HCT116 (cell line): ENCODE measurements around the gene STK4. TPM values are rescaled to one million over a fixed set of nuclear protein-coding genes. Genes with fewer than 3 reads are reported as not detected.

Source experiments
- ATAC-seq: fragments of 200-7000 bp; cut with Tn5 transposase; 2 replicates; pipeline ENCODE4 v1.9.1; 2020; ENCODE audit warnings: mild to moderate bottlenecking, moderate library complexity
- BruUV-seq: library from RNA; stranded (reverse); fragments of 400-500 nt; replicated peaks from 2 replicates; lab custom pipeline; 2021; lab: Mats Ljungman, UMichigan
- CTCF ChIA-PET: fragments of 300-600 bp; sonication (Branson Sonifier 250); formaldehyde crosslinking; loops from one replicate; lab custom pipeline; 2021; ENCODE audit warnings: antibody characterized with exemption; lab: Charles Lee
- POLR2A ChIA-PET: fragments of 300-600, 350-600 bp; sonication (Branson Sonifier 250); formaldehyde crosslinking; loops from one replicate; lab custom pipeline; 2021; ENCODE audit warnings: antibody characterized with exemption; lab: Charles Lee
- RAD21 ChIA-PET, 2 experiments: fragments of 300-600 bp; sonication (Branson Sonifier 250); formaldehyde crosslinking; loops; one replicate each; lab custom pipeline; 2023; ENCODE audit warnings: low total read pairs in 2 of 2; ENCODE audit not compliant: uncharacterized antibody in 2 of 2, unreplicated experiment in 2 of 2, low non-redundant PET in 1 of 2; lab: Charles Lee
- DNase-seq: peaks from one replicate; pipeline ENCODE4 v3.0.0-alpha.2; 2010; ENCODE audit warnings: low read depth, low spot score
- H2AFZ ChIP-seq: fragments of 200-600 bp; shearing (Covaris generic), sonication (generic); 2 replicates; pipeline ENCODE4 v1.6.1; 2017; ENCODE audit warnings: low read depth, mixed run types, mixed read lengths, antibody characterized with exemption, low read length; ENCODE audit not compliant: poor library complexity, severe bottlenecking
- H3K27ac ChIP-seq: 2 replicates; pipeline ENCODE4 v1.5.1; 2012; ENCODE audit warnings: low read depth, low read length
- H3K27me3 ChIP-seq: fragments of 200-600 bp; sonication (generic); 2 replicates; pipeline ENCODE4 v1.6.1; 2016; ENCODE audit warnings: mixed run types, low read length, mixed read lengths; ENCODE audit not compliant: insufficient read depth
- H3K36me3 ChIP-seq, 2 experiments: fragments of 200-500 bp in 1 of 2; fragments of 200-600 bp in 1 of 2; sonication (Bioruptor generic) in 1 of 2; sonication (generic) in 1 of 2; 2 replicates each; pipeline versions ENCODE4 v1.5.1 to v1.6.1; 2014 to 2016; ENCODE audit warnings: low read length in 2 of 2, inconsistent platforms in 1 of 2, mixed read lengths in 1 of 2, mixed run types in 1 of 2; ENCODE audit not compliant: insufficient read depth in 2 of 2, control insufficient read depth in 1 of 2
- H3K4me1 ChIP-seq, 2 experiments: fragments of 200-600 bp in 1 of 2; sonication (generic) in 1 of 2; 2 replicates each; pipeline versions ENCODE4 v1.5.1 to v1.6.1; 2012 to 2017; ENCODE audit warnings: low read length in 2 of 2, inconsistent platforms in 1 of 2, mild to moderate bottlenecking in 1 of 2, mixed read lengths in 1 of 2, mixed run types in 1 of 2, moderate library complexity in 1 of 2; ENCODE audit not compliant: insufficient read depth in 2 of 2, control insufficient read depth in 1 of 2
- H3K4me2 ChIP-seq: fragments of 200-600 bp; sonication (generic); 2 replicates; pipeline ENCODE4 v1.6.1; 2017; ENCODE audit warnings: mixed run types, low read length, mixed read lengths
- H3K4me3 ChIP-seq, 2 experiments: fragments of 200-600 bp in 1 of 2; sonication (generic) in 1 of 2; replicated peaks in 1 of 2; 2 replicates each; pipeline ENCODE4 v1.5.1; 2011 to 2016; ENCODE audit warnings: low read length in 2 of 2, control low read depth in 1 of 2, low read depth in 1 of 2, mild to moderate bottlenecking in 1 of 2, mixed read lengths in 1 of 2, mixed run types in 1 of 2
- H3K79me2 ChIP-seq: fragments of 200-600 bp; sonication (generic); 2 replicates; pipeline ENCODE4 v1.6.1; 2017; ENCODE audit warnings: mild to moderate bottlenecking, mixed run types, low read length, moderate library complexity, mixed read lengths; ENCODE audit not compliant: insufficient read depth
- H3K9ac ChIP-seq: fragments of 200-600 bp; sonication (generic); 2 replicates; pipeline ENCODE4 v1.6.1; 2016; ENCODE audit warnings: low read length, mixed read lengths
- H3K9me2 ChIP-seq: fragments of 200-600 bp; sonication (generic), shearing (Covaris generic); 2 replicates; pipeline ENCODE4 v1.6.1; 2017; ENCODE audit warnings: mixed run types, mild to moderate bottlenecking, moderate library complexity; ENCODE audit not compliant: insufficient read depth
- H3K9me3 ChIP-seq, 2 experiments: fragments of 200-500 bp in 1 of 2; fragments of 200-600 bp in 1 of 2; sonication (Bioruptor generic) in 1 of 2; sonication (generic) in 1 of 2; 2 replicates each; pipeline ENCODE4 v1.6.1; 2014 to 2017; ENCODE audit warnings: low read length in 2 of 2, mixed read lengths in 2 of 2, inconsistent platforms in 1 of 2, low read depth in 1 of 2, mild to moderate bottlenecking in 1 of 2, mixed run types in 1 of 2, moderate library complexity in 1 of 2; ENCODE audit not compliant: control insufficient read depth in 1 of 2, insufficient read depth in 1 of 2
- H4K20me1 ChIP-seq: fragments of 200-600 bp; sonication (generic), shearing (Covaris generic); 2 replicates; pipeline ENCODE4 v1.6.1; 2017; ENCODE audit warnings: mixed run types, mild to moderate bottlenecking, moderate library complexity; ENCODE audit not compliant: insufficient read depth
- CBX3 ChIP-seq: IDR thresholded peaks from 2 replicates; pipeline ENCODE4 v1.6.1; 2012; ENCODE audit warnings: low read depth
- CEBPB ChIP-seq: IDR thresholded peaks from 2 replicates; pipeline ENCODE4 v1.6.1; 2012; ENCODE audit warnings: low read depth
- ELF1 ChIP-seq: IDR thresholded peaks from 2 replicates; pipeline ENCODE4 v1.6.1; 2012; ENCODE audit warnings: low read depth, borderline replicate concordance
- EZH2phosphoT487 ChIP-seq: fragments of 200-600 bp; IDR thresholded peaks from 2 replicates; pipeline ENCODE4 v1.6.1; 2018; ENCODE audit warnings: antibody characterized with exemption, borderline replicate concordance
- JUND ChIP-seq: IDR thresholded peaks from 2 replicates; pipeline ENCODE4 v1.6.1; 2012
- POLR2AphosphoS5 ChIP-seq: IDR thresholded peaks from 2 replicates; pipeline ENCODE4 v1.6.1; 2011; ENCODE audit warnings: mild to moderate bottlenecking, low read depth, low read length, moderate library complexity
- RAD21 ChIP-seq: IDR thresholded peaks from 2 replicates; pipeline ENCODE4 v1.6.1; 2012; ENCODE audit warnings: low read depth, mild to moderate bottlenecking
- SIN3A ChIP-seq: IDR thresholded peaks from 2 replicates; pipeline ENCODE4 v1.6.1; 2012; ENCODE audit warnings: low read depth
- SRF ChIP-seq: IDR thresholded peaks from 2 replicates; pipeline ENCODE4 v1.6.1; 2012; ENCODE audit warnings: low read depth
- TCF7L2 ChIP-seq: IDR thresholded peaks from 2 replicates; pipeline ENCODE4 v1.7.0; 2011; ENCODE audit warnings: borderline replicate concordance, inconsistent platforms; ENCODE audit not compliant: insufficient read depth, insufficient read length; ENCODE audit errors: extremely low read depth
- YY1 ChIP-seq: IDR thresholded peaks from 2 replicates; pipeline ENCODE4 v1.6.1; 2011; ENCODE audit warnings: low read length, low read depth, moderate library complexity, mild to moderate bottlenecking; ENCODE audit not compliant: insufficient replicate concordance; ENCODE audit errors: extremely low read depth
- ZBTB33 ChIP-seq: IDR thresholded peaks from 2 replicates; pipeline ENCODE4 v1.6.1; 2011; ENCODE audit warnings: mild to moderate bottlenecking, low read length, moderate library complexity; ENCODE audit not compliant: insufficient replicate concordance; ENCODE audit errors: extremely low read depth
- ZFX ChIP-seq: fragments of 450-650 bp; IDR thresholded peaks from 2 replicates; pipeline ENCODE4 v1.6.1; 2017
- intact Hi-C: fragments of 100-400 bp; cut with micrococcal nuclease; formaldehyde crosslinking; loops from 2 replicates; pipeline ENCODE4 v1.10.0; 2022
- total RNA-seq: library from RNA; stranded (reverse); gene quantifications from one replicate; pipeline ENCODE4 v1.2.1, GENCODE V29; 2021; ENCODE audit not compliant: unreplicated experiment
- TF ChIP-seq, protein P1 (sequence below): IDR thresholded peaks from 2 replicates; pipeline ENCODE4 v1.6.1; 2012
- TF ChIP-seq, protein P2 (sequence below), 3 experiments: fragments of 200-600 bp in 1 of 3; sonication (generic) in 1 of 3; IDR thresholded peaks in 2 of 3; conservative IDR thresholded peaks in 1 of 3; 2 replicates each; pipeline ENCODE4 v1.5.1; 2012 to 2017; ENCODE audit warnings: low read depth in 2 of 3, low read length in 2 of 3, antibody characterized with exemption in 1 of 3, borderline replicate concordance in 1 of 3, control low read depth in 1 of 3, mild to moderate bottlenecking in 1 of 3, mixed read lengths in 1 of 3, mixed run types in 1 of 3, moderate library complexity in 1 of 3; ENCODE audit not compliant: insufficient read depth in 1 of 3

The STK4 gene
- total RNA-seq, 1 experiment from 2014 or later: 45.4 TPM

DNA sequence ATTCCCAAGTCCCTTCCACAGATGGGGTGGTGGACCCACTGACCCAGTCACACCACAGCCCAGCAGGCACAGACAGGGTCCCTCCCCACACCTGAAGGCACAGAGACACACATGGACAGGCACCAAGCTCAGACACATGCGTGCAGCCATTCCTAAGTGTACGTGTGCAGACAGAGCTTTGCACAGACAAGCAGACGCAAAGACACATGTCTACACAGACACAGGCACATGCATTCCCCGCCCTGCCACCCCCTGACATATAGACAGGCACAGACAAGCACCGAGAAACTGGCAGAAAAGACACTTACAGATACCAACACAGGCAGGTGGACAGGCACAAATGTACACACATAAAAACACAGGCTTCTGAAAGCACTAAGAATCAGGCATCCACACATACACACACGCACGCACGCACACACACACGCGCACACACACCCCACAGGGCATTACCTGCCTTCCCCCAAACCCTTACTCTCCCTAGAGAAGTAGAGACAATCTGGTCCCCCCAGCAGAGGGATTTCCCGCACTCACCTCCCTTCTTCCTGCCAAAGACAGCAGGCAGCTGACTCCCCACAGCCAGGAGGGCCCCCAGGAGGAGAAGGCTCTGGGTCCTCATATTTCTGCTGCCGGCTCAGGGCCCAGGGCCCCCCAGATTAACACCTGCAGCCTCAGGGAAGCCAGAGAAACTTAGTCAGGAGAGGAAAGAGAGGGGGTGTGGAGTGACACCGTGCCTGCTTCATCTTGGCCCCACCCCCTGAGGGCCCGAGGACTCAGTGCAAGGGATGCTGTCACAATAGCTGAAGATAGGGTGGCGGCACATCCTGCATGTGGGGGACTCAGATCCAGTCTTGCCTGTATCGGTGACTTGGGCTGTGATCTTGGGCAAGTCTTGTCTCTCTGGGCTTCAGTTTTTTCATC is 148.4 kb downstream of the STK4 start, which contains the start of gene WFDC5 (continued):
- TF ChIP-seq ZBTB33 (no peak), ELF1 (no peak), YY1 (no peak), TCF7L2 (no peak), RAD21 (no peak), SRF (no peak), JUND (no peak)
- TF ChIP-seq, all 23 proteins: peak for 0

DNA sequence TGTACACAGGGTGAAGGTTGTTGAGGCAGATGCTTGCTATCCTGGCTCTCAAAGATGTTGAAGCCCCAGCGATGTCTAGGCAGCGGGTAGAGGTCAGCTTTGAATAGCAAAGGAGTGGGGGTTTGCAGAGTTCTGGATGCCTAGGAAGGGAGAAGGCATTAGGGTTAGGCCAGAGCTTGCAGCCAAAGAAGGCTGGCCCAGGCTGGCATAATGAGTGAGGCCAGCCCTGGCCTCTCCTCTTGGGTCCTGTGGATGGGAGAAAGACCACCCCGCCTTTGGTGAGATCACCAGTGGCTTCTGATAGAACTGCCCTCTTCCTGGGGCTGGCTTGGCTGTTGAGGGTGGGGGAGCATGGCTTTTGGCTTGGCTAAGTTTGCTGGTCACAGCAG is 149.1 kb downstream of the STK4 start:
- H3K79me2 ChIP-seq: no peaks in the 10 kb centered on the region
- intact Hi-C loops: no loop called here
- TF ChIP-seq ZBTB33 (no peak), CEBPB (no peak), EZH2phosphoT487 (no peak), SIN3A (no peak), CBX3 (no peak), JUND (no peak), SRF (no peak), ZFX (no peak), ELF1 (no peak), POLR2AphosphoS5 (no peak)
- TF ChIP-seq, protein P1, sequence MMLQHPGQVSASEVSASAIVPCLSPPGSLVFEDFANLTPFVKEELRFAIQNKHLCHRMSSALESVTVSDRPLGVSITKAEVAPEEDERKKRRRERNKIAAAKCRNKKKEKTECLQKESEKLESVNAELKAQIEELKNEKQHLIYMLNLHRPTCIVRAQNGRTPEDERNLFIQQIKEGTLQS: no peak
- TF ChIP-seq, protein P2, sequence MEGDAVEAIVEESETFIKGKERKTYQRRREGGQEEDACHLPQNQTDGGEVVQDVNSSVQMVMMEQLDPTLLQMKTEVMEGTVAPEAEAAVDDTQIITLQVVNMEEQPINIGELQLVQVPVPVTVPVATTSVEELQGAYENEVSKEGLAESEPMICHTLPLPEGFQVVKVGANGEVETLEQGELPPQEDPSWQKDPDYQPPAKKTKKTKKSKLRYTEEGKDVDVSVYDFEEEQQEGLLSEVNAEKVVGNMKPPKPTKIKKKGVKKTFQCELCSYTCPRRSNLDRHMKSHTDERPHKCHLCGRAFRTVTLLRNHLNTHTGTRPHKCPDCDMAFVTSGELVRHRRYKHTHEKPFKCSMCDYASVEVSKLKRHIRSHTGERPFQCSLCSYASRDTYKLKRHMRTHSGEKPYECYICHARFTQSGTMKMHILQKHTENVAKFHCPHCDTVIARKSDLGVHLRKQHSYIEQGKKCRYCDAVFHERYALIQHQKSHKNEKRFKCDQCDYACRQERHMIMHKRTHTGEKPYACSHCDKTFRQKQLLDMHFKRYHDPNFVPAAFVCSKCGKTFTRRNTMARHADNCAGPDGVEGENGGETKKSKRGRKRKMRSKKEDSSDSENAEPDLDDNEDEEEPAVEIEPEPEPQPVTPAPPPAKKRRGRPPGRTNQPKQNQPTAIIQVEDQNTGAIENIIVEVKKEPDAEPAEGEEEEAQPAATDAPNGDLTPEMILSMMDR (IDR thresholded peaks at IDR 0.05 in 2 of 3, conservative IDR thresholded peaks at IDR 0.05 in 1 of 3; ENCODE audit: borderline replicate concordance in 1 of 3, insufficient read depth in 1 of 3, low read depth in 2 of 3, low read length in 2 of 3): no peak
- ChIA-PET CTCF (interaction anchor here (1.2 kb wide), 2 partner anchors 71 to 177 kb away, joined by 3 to 4 read pairs; no protein-coding TSS in a partner anchor), POLR2A (no interaction called here), RAD21 (no interaction called here)
- no TSS peak for BruUV-seq
- 0 out of 4 replicates have a peak, but pooled peaks cover 0 to 3% of the 10 kb centered on the region in 2 experiments for H3K4me1 ChIP-seq
- no peak overlapping the region for H2AFZ ChIP-seq
- no peak overlapping the region for H3K4me2 ChIP-seq
- no peak overlapping the region for H3K9ac ChIP-seq
- H3K27ac ChIP-seq: no peak overlapping the region
- no peaks in the 10 kb centered on the region; the same call in 1 of the 2 replicates for H3K27me3 ChIP-seq
- H3K9me3 ChIP-seq: no peaks in the 10 kb centered on the region
- no peak overlapping the region for H3K4me3 ChIP-seq
- H3K9me2 ChIP-seq: no peaks in the 10 kb centered on the region
- ATAC-seq (no peak), DNase-seq (no peak)
- H4K20me1 ChIP-seq: no peaks in the 10 kb centered on the region
- no peaks in the 10 kb centered on the region for H3K36me3 ChIP-seq
